Measurements from ENCODE around the gene RABL6. TPM values are rescaled to one million over a fixed set of nuclear protein-coding genes. Genes with fewer than 3 reads are reported as not detected.

The RABL6 gene
- polyA plus RNA-seq, 6 donors from 2014 or later = 3.8 to 16.8 (median 9.7) TPM

DNA sequence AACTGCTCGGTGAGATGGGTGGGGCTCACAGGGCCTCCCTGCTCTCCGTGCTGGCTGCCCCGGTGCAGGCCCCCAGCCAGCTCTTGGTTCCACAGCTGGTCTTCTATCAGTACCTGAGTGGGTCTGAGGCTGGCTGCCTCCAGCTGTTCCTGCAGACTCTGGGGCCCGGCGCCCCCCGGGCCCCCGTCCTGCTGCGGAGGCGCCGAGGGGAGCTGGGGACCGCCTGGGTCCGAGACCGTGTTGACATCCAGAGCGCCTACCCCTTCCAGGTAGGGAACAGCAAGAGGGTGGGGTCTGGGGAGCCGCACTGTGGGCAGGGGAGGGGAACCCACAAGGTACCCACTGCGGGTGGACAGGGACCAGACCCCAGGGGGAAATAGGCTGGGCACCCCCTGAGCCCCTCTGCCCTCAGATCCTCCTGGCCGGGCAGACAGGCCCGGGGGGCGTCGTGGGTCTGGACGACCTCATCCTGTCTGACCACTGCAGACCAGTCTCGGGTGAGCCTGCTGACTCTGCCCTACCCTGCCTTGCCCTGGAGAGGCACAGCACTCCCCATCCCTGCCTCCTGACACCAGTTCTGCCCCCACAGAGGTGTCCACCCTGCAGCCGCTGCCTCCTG lies 47.2 kb downstream of the RABL6 start:
- DNase-seq (no peak), ATAC-seq (ENCODE audit: low read depth in 2 of 2) (no peak)
- H3K27me3 Mint-ChIP-seq = no peaks in the 10 kb centered on the region
- no peak overlapping the region for H3K4me3 Mint-ChIP-seq
- H3K27ac Mint-ChIP-seq = no peak overlapping the region
- H3K9me3 Mint-ChIP-seq = no peaks in the 10 kb centered on the region
- no peaks in the 10 kb centered on the region for H3K36me3 Mint-ChIP-seq
- peaks cover 0 to 4% (median under 1%) of the 10 kb centered on the region in 3 donors for H3K4me1 Mint-ChIP-seq

DNA sequence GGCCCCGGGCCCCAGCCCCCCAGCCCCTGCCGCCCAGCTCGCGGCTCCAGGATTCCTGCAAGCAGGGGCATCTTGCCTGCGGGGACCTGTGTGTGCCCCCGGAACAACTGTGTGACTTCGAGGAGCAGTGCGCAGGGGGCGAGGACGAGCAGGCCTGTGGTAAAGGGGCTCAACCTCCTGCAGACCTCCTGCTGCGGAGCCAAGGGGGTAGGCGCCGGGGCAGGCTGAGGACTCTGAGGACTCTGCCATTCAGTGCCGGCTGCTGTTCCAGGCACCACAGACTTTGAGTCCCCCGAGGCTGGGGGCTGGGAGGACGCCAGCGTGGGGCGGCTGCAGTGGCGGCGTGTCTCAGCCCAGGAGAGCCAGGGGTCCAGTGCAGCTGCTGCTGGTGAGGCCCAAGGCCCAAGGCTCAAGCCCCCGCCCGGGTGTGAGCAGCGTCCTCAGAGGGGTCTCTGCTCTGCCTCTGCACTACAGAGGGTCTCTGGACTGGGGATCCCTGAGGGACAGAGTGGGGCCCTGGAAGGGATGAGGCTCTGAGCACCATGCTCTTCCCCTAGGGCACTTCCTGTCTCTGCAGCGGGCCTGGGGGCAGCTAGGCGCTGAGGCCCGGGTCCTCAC lies 47.8 kb downstream of the RABL6 start:
- no peak overlapping the region for H3K4me3 Mint-ChIP-seq
- H3K9me3 Mint-ChIP-seq = no peaks in the 10 kb centered on the region
- H3K36me3 Mint-ChIP-seq = no peaks in the 10 kb centered on the region
- no peak overlapping the region for H3K27ac Mint-ChIP-seq
- no peak for DNase-seq
- no peaks in the 10 kb centered on the region for H3K27me3 Mint-ChIP-seq
- no peak for ATAC-seq (ENCODE audit: low read depth in 2 of 2)
- H3K4me1 Mint-ChIP-seq = peaks cover 3 to 4% (median 3%) of the 10 kb centered on the region in 3 donors

DNA sequence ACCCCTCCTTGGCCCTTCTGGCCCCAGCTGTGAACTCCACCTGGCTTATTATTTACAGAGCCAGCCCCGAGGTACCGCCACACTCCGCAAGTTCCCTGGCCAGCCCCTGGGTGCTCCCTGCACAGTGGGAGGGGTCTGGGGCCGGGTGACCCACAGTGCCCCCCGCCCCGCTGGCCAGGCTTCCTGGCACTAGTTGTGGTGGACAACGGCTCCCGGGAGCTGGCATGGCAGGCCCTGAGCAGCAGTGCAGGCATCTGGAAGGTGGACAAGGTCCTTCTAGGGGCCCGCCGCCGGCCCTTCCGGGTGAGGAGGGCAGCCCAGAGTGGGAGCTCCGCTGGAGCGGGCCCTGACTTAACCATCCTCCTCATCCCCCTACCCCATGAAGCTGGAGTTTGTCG lies 48.3 kb downstream of the RABL6 start:
- H3K36me3 Mint-ChIP-seq = no peaks in the 10 kb centered on the region
- H3K27ac Mint-ChIP-seq = no peak overlapping the region
- no peaks in the 10 kb centered on the region for H3K27me3 Mint-ChIP-seq
- H3K9me3 Mint-ChIP-seq = no peaks in the 10 kb centered on the region
- DNase-seq (no peak), ATAC-seq (ENCODE audit: low read depth in 2 of 2) (no peak)
- peaks cover 3 to 7% (median 5%) of the 10 kb centered on the region in 3 donors for H3K4me1 Mint-ChIP-seq
- H3K4me3 Mint-ChIP-seq = no peak overlapping the region

DNA sequence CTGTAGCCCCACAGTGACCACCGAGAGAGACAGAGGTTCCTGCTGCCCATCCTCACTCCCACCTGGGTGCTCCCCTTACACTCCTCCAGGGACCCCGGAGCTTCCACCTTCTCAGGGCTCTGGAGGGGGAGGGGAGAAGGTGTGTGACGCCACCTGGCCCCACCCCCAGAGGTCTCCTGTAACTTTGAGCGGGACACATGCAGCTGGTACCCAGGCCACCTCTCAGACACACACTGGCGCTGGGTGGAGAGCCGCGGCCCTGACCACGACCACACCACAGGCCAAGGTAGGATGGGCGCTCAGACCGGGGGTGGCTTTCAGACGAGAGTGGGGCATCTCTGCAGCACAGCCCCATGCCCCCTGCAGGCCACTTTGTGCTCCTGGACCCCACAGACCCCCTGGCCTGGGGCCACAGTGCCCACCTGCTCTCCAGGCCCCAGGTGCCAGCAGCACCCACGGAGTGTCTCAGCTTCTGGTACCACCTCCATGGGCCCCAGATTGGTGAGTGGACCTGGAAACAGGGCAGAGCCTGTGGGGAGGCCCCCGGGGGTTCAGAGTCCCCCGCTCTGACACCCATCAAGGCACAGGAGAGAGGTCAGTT lies 48.9 kb downstream of the RABL6 start:
- no peaks in the 10 kb centered on the region for H3K36me3 Mint-ChIP-seq
- H3K9me3 Mint-ChIP-seq = no peaks in the 10 kb centered on the region
- no peak for ATAC-seq (ENCODE audit: low read depth in 2 of 2)
- peaks cover 3 to 7% (median 5%) of the 10 kb centered on the region in 3 donors for H3K4me1 Mint-ChIP-seq
- H3K27ac Mint-ChIP-seq = no peak overlapping the region
- DNase-seq = no peak
- no peak overlapping the region for H3K4me3 Mint-ChIP-seq
- no peaks in the 10 kb centered on the region for H3K27me3 Mint-ChIP-seq

DNA sequence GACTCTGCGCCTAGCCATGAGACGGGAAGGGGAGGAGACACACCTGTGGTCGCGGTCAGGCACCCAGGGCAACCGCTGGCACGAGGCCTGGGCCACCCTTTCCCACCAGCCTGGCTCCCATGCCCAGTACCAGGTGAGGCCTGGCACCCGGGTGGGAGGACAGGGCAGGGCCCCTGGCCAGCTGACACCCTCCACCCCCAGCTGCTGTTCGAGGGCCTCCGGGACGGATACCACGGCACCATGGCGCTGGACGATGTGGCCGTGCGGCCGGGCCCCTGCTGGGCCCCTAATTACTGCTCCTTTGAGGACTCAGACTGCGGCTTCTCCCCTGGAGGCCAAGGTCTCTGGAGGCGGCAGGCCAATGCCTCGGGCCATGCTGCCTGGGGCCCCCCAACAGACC lies 49.4 kb downstream of the RABL6 start:
- H3K4me3 Mint-ChIP-seq = no peak overlapping the region
- no peak for ATAC-seq (ENCODE audit: low read depth in 2 of 2)

DNA sequence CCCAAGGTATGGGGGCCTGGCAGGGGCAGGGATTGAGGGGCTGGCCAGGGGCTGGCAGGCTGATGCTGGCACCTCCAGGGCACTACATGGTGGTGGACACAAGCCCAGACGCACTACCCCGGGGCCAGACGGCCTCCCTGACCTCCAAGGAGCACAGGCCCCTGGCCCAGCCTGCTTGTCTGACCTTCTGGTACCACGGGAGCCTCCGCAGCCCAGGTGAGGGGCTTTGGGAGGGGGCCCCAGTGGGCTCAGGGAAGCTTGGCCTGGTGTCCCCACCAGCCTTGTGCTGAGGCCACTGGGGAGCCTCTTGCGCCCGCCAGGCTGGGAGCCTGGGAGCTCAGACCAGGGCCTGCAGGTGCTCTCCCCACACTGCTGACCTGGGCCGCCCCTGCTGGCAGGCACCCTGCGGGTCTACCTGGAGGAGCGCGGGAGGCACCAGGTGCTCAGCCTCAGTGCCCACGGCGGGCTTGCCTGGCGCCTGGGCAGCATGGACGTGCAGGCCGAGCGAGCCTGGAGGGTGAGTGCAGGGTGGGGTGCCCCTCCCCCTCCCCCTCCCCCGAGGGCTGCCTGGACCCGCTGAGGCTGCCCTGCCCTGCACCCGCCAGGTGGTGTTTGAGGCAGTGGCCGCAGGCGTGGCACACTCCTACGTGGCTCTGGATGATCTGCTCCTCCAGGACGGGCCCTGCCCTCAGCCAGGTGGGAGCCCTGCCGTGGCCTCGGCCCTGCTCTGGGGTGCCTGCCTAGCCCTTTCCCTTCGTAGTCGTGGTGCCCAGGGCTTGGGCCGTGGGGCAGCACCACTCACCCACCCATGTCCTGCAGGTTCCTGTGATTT lies 50.0 kb downstream of the RABL6 start:
- no peaks in the 10 kb centered on the region for H3K27me3 Mint-ChIP-seq
- no peak overlapping the region for H3K27ac Mint-ChIP-seq
- peaks cover 3 to 7% (median 5%) of the 10 kb centered on the region in 3 donors for H3K4me1 Mint-ChIP-seq
- no peaks in the 10 kb centered on the region for H3K36me3 Mint-ChIP-seq
- H3K4me3 Mint-ChIP-seq = no peak overlapping the region
- H3K9me3 Mint-ChIP-seq = no peaks in the 10 kb centered on the region
- DNase-seq (no peak), ATAC-seq (ENCODE audit: low read depth in 2 of 2) (no peak)

More for the DNA sequence above, 49.4 kb downstream of the RABL6 start:
- Mint-ChIP-seq H3K27me3 (no peaks in the 10 kb centered on the region), H3K9me3 (no peaks in the 10 kb centered on the region), H3K4me1 (peaks cover 3 to 7% (median 5%) of the 10 kb centered on the region in 3 donors), H3K36me3 (no peaks in the 10 kb centered on the region), H3K27ac (no peak overlapping the region)
- DNase-seq = no peak

DNA sequence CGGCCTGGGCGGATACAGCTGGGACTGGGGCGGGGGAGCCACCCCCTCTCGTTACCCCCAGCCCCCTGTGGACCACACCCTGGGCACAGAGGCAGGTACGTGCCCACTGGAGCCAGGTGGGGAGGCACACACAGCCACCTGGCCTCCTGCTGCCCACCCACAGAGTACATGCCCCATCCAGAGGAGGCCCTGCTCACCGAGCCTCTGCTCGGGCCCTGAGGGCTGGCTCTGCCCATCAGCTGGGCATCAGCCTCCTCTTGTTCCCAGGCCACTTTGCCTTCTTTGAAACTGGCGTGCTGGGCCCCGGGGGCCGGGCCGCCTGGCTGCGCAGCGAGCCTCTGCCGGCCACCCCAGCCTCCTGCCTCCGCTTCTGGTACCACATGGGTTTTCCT lies 50.7 kb downstream of the RABL6 start:
- Mint-ChIP-seq H3K4me1 (peaks cover 3 to 8% (median 5%) of the 10 kb centered on the region in 3 donors), H3K27me3 (no peaks in the 10 kb centered on the region), H3K27ac (no peak overlapping the region), H3K9me3 (no peaks in the 10 kb centered on the region), H3K4me3 (no peak overlapping the region), H3K36me3 (no peaks in the 10 kb centered on the region)
- DNase-seq (no peak), ATAC-seq (ENCODE audit: low read depth in 2 of 2) (no peak)

DNA sequence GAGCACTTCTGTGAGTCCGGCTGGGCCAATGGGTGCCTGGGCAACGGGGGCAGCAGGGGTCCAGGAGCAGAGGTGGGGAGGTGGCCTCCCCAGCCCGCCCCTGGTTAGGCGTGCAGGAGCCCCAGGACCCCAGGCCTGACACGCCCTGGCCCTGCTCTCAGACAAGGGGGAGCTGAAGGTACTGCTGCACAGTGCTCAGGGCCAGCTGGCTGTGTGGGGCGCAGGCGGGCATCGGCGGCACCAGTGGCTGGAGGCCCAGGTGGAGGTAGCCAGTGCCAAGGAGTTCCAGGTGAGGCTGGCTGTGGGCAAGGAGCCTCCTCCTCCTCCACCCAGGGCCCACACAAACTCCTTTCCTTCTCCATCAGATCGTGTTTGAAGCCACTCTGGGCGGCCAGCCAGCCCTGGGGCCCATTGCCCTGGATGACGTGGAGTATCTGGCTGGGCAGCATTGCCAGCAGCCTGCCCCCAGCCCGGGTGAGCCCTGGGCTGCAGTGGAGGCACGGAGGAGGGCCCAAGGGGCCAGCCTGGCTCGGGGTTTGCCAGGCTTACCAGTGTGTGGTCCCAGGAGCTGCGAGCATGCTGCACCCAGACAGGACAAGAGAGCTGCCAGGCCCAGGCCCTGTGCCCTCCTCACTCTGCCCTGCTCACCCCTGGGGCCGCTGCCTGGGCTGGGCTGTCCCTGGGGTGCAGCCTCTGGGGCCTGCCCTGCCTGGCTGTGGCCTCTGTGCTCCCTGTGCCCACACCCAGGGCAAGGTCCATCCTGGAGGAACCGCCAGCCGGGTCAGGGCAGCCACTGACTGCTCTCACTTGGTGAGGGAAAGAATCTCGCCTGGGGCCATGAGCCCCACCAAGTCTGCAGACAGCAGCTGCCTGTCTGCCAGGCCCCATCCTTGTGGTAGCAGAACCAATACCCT lies 51.4 kb downstream of the RABL6 start:
- H3K4me1 Mint-ChIP-seq = peaks cover 3 to 13% (median 9%) of the 10 kb centered on the region in 3 donors
- no peaks in the 10 kb centered on the region for H3K36me3 Mint-ChIP-seq
- no peaks in the 10 kb centered on the region for H3K9me3 Mint-ChIP-seq
- H3K4me3 Mint-ChIP-seq = no peak overlapping the region
- ATAC-seq (ENCODE audit: low read depth in 2 of 2) (no peak), DNase-seq (no peak)
- H3K27ac Mint-ChIP-seq = peak overlapping the region in 1 of 6 donors; percentile 29
- no peaks in the 10 kb centered on the region for H3K27me3 Mint-ChIP-seq

DNA sequence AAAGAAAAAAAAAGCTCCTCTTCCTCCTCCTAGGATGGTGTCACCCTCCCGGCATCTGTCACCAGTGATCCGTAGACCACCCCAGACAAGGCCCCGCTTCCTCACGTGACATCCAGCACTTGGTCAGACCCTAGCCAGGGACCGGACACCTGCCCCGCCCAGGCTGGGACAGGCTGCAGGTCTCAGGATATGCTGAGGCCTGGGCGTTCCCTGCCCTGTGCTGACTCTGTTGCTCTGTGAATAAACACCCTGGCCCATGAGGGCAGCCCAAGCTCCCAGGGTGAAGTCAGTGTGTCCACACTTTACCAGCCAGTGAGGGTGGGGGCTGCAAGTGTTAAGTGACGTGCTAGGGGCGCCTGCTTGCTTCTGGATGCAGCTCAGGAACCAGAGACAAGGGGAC lies 52.8 kb downstream of the RABL6 start:
- ATAC-seq (ENCODE audit: low read depth in 2 of 2) (no peak), DNase-seq (no peak)
- no peaks in the 10 kb centered on the region for H3K9me3 Mint-ChIP-seq
- peaks cover 9 to 22% (median 21%) of the 10 kb centered on the region in 3 donors for H3K4me1 Mint-ChIP-seq
- no peaks in the 10 kb centered on the region for H3K27me3 Mint-ChIP-seq
- no peaks in the 10 kb centered on the region for H3K36me3 Mint-ChIP-seq
- H3K27ac Mint-ChIP-seq = no peak overlapping the region
- peak overlapping the region in 1 of 8 donors; percentile 15 for H3K4me3 Mint-ChIP-seq

DNA sequence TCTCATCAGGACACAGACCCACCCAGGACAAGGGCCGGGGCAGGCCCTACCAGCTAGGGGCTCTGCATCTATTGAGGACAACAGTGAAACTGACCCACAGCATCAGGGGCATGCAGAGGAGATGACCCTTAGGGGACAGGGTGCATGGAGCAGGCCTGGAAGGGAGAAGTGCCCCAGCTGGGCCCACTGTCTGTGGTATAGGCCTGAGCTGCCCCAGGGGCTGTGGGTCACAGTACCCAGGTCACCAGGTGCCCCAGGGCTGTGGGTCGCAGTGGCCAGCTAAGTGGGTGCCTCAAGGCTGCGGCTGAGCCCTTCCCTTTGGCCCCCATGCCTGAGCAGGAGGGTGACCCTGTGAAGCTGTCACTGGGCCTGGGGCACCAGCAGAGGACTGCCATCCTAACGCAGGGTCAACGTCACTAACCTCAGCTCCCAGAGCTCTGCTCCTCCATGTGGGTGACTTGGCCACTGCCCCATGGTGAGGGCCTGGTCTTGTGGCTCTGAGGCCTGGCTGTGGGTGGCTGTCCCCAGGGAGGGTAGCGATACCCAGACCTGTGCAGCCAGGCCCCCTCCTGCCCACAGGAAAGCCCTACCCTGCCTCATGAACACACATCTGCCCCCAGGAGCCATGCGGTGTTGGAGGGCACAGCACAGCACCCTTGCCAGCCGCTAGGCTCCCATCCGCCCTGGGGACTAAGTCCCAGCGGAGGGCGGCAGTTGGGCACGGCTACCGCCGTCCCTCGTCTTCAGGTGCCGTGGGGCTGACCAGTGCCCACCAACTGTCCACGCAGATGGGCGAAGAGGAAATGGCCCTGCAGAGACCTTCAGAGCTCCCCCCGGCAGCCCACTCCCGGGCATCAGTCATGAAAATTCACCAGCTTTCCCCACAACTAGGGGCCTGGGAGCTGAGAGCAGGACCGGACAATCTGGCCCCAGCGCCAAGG lies 53.5 kb downstream of the RABL6 start:
- no peaks in the 10 kb centered on the region for H3K36me3 Mint-ChIP-seq
- no peak overlapping the region for H3K4me3 Mint-ChIP-seq
- no peak for DNase-seq
- H3K9me3 Mint-ChIP-seq = no peaks in the 10 kb centered on the region
- H3K27ac Mint-ChIP-seq = no peak overlapping the region
- ATAC-seq (ENCODE audit: low read depth in 2 of 2) = no peak
- no peaks in the 10 kb centered on the region for H3K27me3 Mint-ChIP-seq
- H3K4me1 Mint-ChIP-seq = peaks cover 10 to 22% (median 22%) of the 10 kb centered on the region in 3 donors

DNA sequence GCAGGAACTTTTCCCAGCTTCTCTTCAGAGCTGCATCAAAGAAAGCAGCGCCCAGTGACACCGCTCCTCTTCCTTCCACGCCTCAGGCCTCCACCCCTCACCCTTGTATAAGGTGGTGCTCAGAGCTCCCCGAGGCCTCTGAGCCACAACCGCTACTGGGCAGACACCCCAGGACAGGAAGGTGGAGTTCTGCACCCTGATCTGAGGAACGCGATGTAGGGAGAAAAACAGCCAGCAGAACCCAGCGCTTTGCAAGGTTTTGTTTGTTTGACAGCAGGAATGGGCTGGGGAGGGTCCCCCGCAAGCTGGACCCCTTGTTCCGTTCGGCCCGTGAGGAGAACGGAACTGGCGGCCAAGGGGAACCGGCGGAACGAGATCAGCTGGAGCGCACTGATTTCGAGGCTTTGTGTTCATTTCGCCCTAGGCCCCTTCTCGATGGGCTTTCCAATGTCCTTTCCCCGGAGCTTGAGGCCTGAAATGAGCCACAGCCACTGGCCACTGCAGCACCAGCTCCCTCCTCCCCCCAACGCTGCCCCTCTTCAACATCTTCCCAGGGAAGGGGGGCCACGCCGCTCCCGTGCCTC lies 54.2 kb downstream of the RABL6 start:
- Mint-ChIP-seq H3K4me1 (peaks cover 10 to 23% (median 22%) of the 10 kb centered on the region in 3 donors), H3K27ac (peak overlapping the region in 1 of 6 donors; percentile 56), H3K27me3 (no peaks in the 10 kb centered on the region), H3K9me3 (no peaks in the 10 kb centered on the region), H3K4me3 (peak overlapping the region in 1 of 8 donors; percentile 16), H3K36me3 (no peaks in the 10 kb centered on the region)
- DNase-seq (no peak), ATAC-seq (ENCODE audit: low read depth in 2 of 2) (no peak)

All from naive B cell (primary cell).